HG03064 (cell line): Measurements from ENCODE around the gene PLEKHM1.

ENCODE experiments used
- ATAC-seq: cut with Tn5 transposase; IDR thresholded peaks from one replicate; pipeline ENCODE4 v1.9.1; 2021; ENCODE audit warnings: low read depth; ENCODE audit not compliant: unreplicated experiment

The PLEKHM1 gene

GRCh38 chr17:45405250-45406086, 85.1 kb downstream of the PLEKHM1 start:
- ATAC-seq: no peak

- no peak for ATAC-seq
These were observed 85.7 kb downstream of the PLEKHM1 start for GRCh38 chr17:45404870-45405249.

- ATAC-seq: no peak
These were observed 86.5 kb downstream of the PLEKHM1 start for GRCh38 chr17:45403906-45404490.

GRCh38 chr17:45402916-45403315, 87.6 kb downstream of the PLEKHM1 start:
- ATAC-seq: no peak

GRCh38 chr17:45398800-45399199, 91.7 kb downstream of the PLEKHM1 start:
- no peak for ATAC-seq

- ATAC-seq: no peak
These were observed 92.7 kb downstream of the PLEKHM1 start for GRCh38 chr17:45397796-45398195.

GRCh38 chr17:45396496-45397205, 93.9 kb downstream of the PLEKHM1 start:
- ATAC-seq: no peak

GRCh38 chr17:45395569-45396415, 94.7 kb downstream of the PLEKHM1 start:
- no peak for ATAC-seq

GRCh38 chr17:45394913-45395568, 95.5 kb downstream of the PLEKHM1 start:
- ATAC-seq: no peak

- ATAC-seq: no peak
These were observed 96.0 kb downstream of the PLEKHM1 start for GRCh38 chr17:45394564-45394912.

GRCh38 chr17:45394091-45394490, 96.4 kb downstream of the PLEKHM1 start:
- ATAC-seq: no peak

- no peak for ATAC-seq
These were observed 97.1 kb downstream of the PLEKHM1 start for GRCh38 chr17:45393411-45393810.

GRCh38 chr17:45391918-45392317, 98.6 kb downstream of the PLEKHM1 start:
- ATAC-seq: no peak

GRCh38 chr17:45391291-45391690, 99.2 kb downstream of the PLEKHM1 start:
- no peak for ATAC-seq

GRCh38 chr17:45389354-45389753, 101.2 kb downstream of the PLEKHM1 start:
- ATAC-seq: no peak

- ATAC-seq: no peak
These were observed 101.8 kb downstream of the PLEKHM1 start for GRCh38 chr17:45388604-45389325.

- ATAC-seq: no peak
These were observed 102.8 kb downstream of the PLEKHM1 start for GRCh38 chr17:45387739-45388138.

GRCh38 chr17:45386178-45386577, 104.3 kb downstream of the PLEKHM1 start:
- no peak for ATAC-seq
